Neural progenitor cell (in vitro differentiated cells): ENCODE measurements around the gene CD300LD. TPM values are rescaled to one million over a fixed set of nuclear protein-coding genes. Genes with fewer than 3 reads are reported as not detected.

ENCODE experiments used
- DNase-seq: peaks from one replicate; pipeline ENCODE4 v3.0.0-alpha.2; 2016; ENCODE audit warnings: low spot score
- H2AFZ ChIP-seq: fragments of 200-600 bp; sonication (generic); replicated peaks from 2 replicates; pipeline ENCODE4 v1.6.1; 2016; ENCODE audit warnings: antibody characterized with exemption
- H3F3A ChIP-seq: fragments of 200-600 bp; sonication (generic); 2 replicates; pipeline ENCODE4 v1.6.1; 2016; ENCODE audit warnings: antibody characterized with exemption, low read depth
- H3K27ac ChIP-seq: fragments of 200-600 bp; sonication (generic); 2 replicates; pipeline ENCODE4 v1.5.1; 2016; ENCODE audit warnings: mild to moderate bottlenecking
- H3K27me3 ChIP-seq: fragments of 200-600 bp; sonication (generic); 2 replicates; pipeline ENCODE4 v1.6.1; 2016; ENCODE audit warnings: mild to moderate bottlenecking, moderate library complexity
- H3K36me3 ChIP-seq: fragments of 200-600 bp; sonication (generic); 2 replicates; pipeline ENCODE4 v1.5.1; 2016
- H3K4me1 ChIP-seq: fragments of 200-600 bp; sonication (generic); 2 replicates; pipeline ENCODE4 v1.6.1; 2016; ENCODE audit warnings: mixed run types
- H3K4me2 ChIP-seq: fragments of 200-600 bp; sonication (generic); 2 replicates; pipeline ENCODE4 v1.6.1; 2016
- H3K4me3 ChIP-seq: fragments of 200-600 bp; sonication (generic); 2 replicates; pipeline ENCODE4 v1.5.1; 2016
- H3K79me2 ChIP-seq: fragments of 200-600 bp; sonication (generic); 2 replicates; pipeline ENCODE4 v1.6.1; 2016; ENCODE audit warnings: low read depth
- H3K9ac ChIP-seq: fragments of 200-600 bp; sonication (generic); 2 replicates; pipeline ENCODE4 v1.6.1; 2016
- H3K9me3 ChIP-seq: fragments of 200-600 bp; sonication (generic); 2 replicates; pipeline ENCODE4 v1.5.1; 2016; ENCODE audit warnings: low read depth
- H4K20me1 ChIP-seq: fragments of 200-600 bp; sonication (generic); 2 replicates; pipeline ENCODE4 v1.6.1; 2016; ENCODE audit warnings: low read depth
- H3K27ac Mint-ChIP-seq: 3 replicates; pipeline ENCODE4 v1.8.0; 2021; ENCODE audit warnings: mixed read lengths
- H3K27me3 Mint-ChIP-seq: 2 replicates; pipeline ENCODE4 v1.8.0; 2022; ENCODE audit warnings: low read depth, mild to moderate bottlenecking, inconsistent platforms, moderate library complexity, mixed read lengths; ENCODE audit not compliant: insufficient read depth
- H3K36me3 Mint-ChIP-seq: 3 replicates; pipeline ENCODE4 v1.8.0; 2021; ENCODE audit warnings: mixed read lengths
- H3K4me1 Mint-ChIP-seq: 3 replicates; pipeline ENCODE4 v1.8.0; 2021; ENCODE audit warnings: mixed read lengths
- H3K4me3 Mint-ChIP-seq: 3 replicates; pipeline ENCODE4 v1.8.0; 2021; ENCODE audit warnings: mild to moderate bottlenecking, moderate library complexity, mixed read lengths
- H3K9me3 Mint-ChIP-seq: 3 replicates; pipeline ENCODE4 v1.8.0; 2020; ENCODE audit warnings: mixed read lengths
- EZH2 ChIP-seq: fragments of 200-600 bp; sonication (generic); IDR thresholded peaks from 2 replicates; pipeline ENCODE4 v1.6.1; 2017; ENCODE audit warnings: antibody characterized with exemption, mild to moderate bottlenecking, moderate library complexity
- EZH2phosphoT487 ChIP-seq: fragments of 200-600 bp; sonication (generic); IDR thresholded peaks from 2 replicates; pipeline ENCODE4 v1.6.1; 2017; ENCODE audit warnings: antibody characterized with exemption
- total RNA-seq: library from RNA; depleted of rRNA; stranded (reverse); fragments of >200 nt; gene quantifications from 2 replicates; pipeline ENCODE4 v1.2.3, GENCODE V29; 2015; ENCODE audit warnings: low replicate concordance
- TF ChIP-seq, protein P1 (sequence below): fragments of 200-600 bp; sonication (generic); IDR thresholded peaks from 2 replicates; pipeline ENCODE4 v1.5.1; 2017; ENCODE audit warnings: antibody characterized with exemption, mild to moderate bottlenecking

The CD300LD gene
- total RNA-seq, 1 donor from 2014 or later, result not detected

- no peaks in the 10 kb centered on the region for H4K20me1 ChIP-seq
- H3K79me2 ChIP-seq, result no peaks in the 10 kb centered on the region
- no peak for DNase-seq
- peaks cover 7% of the 10 kb centered on the region for H3K4me1 ChIP-seq
- no peaks in the 10 kb centered on the region for H3K9me3 ChIP-seq
- no peak overlapping the region for H3K4me3 ChIP-seq
- H3K4me3 Mint-ChIP-seq, result no peak overlapping the region
- H3K4me1 Mint-ChIP-seq, result peaks cover 6% of the 10 kb centered on the region
- no peak overlapping the region for H3K27ac ChIP-seq
- H3K27me3 ChIP-seq, result no peaks in the 10 kb centered on the region
- no peak overlapping the region for H3K9ac ChIP-seq
- no peaks in the 10 kb centered on the region for H3F3A ChIP-seq
- TF ChIP-seq EZH2, result no peak
- no peak for TF ChIP-seq EZH2phosphoT487
- TF ChIP-seq, protein P1, sequence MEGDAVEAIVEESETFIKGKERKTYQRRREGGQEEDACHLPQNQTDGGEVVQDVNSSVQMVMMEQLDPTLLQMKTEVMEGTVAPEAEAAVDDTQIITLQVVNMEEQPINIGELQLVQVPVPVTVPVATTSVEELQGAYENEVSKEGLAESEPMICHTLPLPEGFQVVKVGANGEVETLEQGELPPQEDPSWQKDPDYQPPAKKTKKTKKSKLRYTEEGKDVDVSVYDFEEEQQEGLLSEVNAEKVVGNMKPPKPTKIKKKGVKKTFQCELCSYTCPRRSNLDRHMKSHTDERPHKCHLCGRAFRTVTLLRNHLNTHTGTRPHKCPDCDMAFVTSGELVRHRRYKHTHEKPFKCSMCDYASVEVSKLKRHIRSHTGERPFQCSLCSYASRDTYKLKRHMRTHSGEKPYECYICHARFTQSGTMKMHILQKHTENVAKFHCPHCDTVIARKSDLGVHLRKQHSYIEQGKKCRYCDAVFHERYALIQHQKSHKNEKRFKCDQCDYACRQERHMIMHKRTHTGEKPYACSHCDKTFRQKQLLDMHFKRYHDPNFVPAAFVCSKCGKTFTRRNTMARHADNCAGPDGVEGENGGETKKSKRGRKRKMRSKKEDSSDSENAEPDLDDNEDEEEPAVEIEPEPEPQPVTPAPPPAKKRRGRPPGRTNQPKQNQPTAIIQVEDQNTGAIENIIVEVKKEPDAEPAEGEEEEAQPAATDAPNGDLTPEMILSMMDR, result no peak
- peak overlapping the region; percentile 44 for H2AFZ ChIP-seq
- H3K27me3 Mint-ChIP-seq, result peaks cover 23% of the 10 kb centered on the region
- H3K27ac Mint-ChIP-seq, result no peak overlapping the region
- no peaks in the 10 kb centered on the region for H3K36me3 ChIP-seq
- no peaks in the 10 kb centered on the region for H3K9me3 Mint-ChIP-seq
- no peak overlapping the region for H3K4me2 ChIP-seq
- no peaks in the 10 kb centered on the region for H3K36me3 Mint-ChIP-seq
Measured at GRCh38 chr17:74599448-74599939, 7.4 kb upstream of the CD300LD start.

DNA sequence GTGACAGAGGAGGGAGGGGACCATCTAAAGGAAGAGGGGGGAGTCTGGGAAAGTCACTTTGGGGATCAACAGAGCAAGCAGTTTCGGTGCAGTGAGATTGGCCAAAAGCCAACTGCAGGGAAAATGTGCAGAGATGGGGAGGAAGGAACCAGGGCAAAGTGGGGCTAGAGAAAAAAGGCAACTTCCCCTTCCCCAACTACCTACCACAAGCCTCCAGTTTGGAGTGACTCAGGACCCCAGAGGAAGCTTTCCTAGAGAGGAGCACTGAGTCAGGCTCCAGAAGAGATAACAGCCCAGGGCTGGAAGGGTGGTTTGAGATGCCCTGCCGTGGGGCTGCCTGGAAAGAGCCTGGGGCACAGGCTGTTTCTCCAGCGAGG, 6.9 kb upstream of the CD300LD start:
- Mint-ChIP-seq H3K27me3 (peaks cover 23% of the 10 kb centered on the region), H3K36me3 (no peaks in the 10 kb centered on the region), H3K4me1 (peaks cover 6% of the 10 kb centered on the region), H3K9me3 (no peaks in the 10 kb centered on the region), H3K27ac (no peak overlapping the region), H3K4me3 (no peak overlapping the region)
- H3K79me2 ChIP-seq, result no peaks in the 10 kb centered on the region
- H3K9me3 ChIP-seq, result no peaks in the 10 kb centered on the region
- H3K27me3 ChIP-seq, result no peaks in the 10 kb centered on the region
- H3K27ac ChIP-seq, result no peak overlapping the region
- DNase-seq, result no peak
- H3K4me1 ChIP-seq, result peaks cover 7% of the 10 kb centered on the region
- TF ChIP-seq, protein P1, result no peak
- TF ChIP-seq EZH2phosphoT487, result no peak
- TF ChIP-seq EZH2, result no peak
- H3K9ac ChIP-seq, result no peak overlapping the region
- H3F3A ChIP-seq, result no peaks in the 10 kb centered on the region
- no peaks in the 10 kb centered on the region for H3K36me3 ChIP-seq
- H3K4me3 ChIP-seq, result no peak overlapping the region
- H2AFZ ChIP-seq, result peak overlapping the region; percentile 44
- H4K20me1 ChIP-seq, result no peaks in the 10 kb centered on the region
- no peak overlapping the region for H3K4me2 ChIP-seq

DNA sequence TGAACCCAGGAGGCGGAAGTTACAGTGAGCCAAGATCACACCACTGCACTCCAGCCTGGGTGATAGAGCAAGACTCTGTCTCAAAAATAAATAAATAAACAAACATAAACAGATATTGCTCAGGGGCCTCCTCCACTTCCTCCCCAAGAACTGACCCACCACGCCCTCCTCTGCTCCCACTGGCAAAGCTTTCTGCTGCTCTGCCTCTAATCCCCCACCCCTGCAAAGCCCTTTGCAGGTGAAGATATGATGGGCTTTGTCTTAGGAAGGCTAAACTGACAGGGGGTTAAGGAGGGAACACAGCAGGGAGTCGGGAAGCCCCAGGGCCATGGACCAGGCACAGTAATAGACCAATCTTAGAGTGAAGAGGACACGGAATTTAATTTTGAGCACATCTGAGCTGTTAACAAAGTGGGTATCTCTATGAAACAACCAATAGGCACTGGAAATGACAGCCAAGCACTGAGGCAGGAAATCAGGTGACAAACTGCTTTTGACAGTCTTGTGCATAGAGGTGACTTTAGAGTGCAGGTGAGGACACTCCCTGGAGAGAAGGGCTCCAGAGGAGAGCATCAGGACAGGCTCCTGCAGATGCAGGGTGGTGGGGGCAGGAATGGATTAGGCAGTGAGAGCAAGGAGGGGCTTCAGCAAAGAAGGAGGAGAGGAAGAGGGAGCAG, 6.4 kb upstream of the CD300LD start:
- no peak for DNase-seq
- Histone ChIP-seq H3K79me2 (no peaks in the 10 kb centered on the region), H3K4me3 (no peak overlapping the region), H2AFZ (no peak overlapping the region), H3F3A (no peaks in the 10 kb centered on the region), H4K20me1 (no peaks in the 10 kb centered on the region), H3K27me3 (no peaks in the 10 kb centered on the region), H3K4me2 (no peak overlapping the region), H3K9ac (no peak overlapping the region), H3K4me1 (peaks cover 7% of the 10 kb centered on the region), H3K27ac (no peak overlapping the region), H3K36me3 (no peaks in the 10 kb centered on the region), H3K9me3 (no peaks in the 10 kb centered on the region)
- H3K36me3 Mint-ChIP-seq, result no peaks in the 10 kb centered on the region
- H3K9me3 Mint-ChIP-seq, result no peaks in the 10 kb centered on the region
- TF ChIP-seq EZH2phosphoT487 (no peak), EZH2 (no peak)
- H3K27ac Mint-ChIP-seq, result no peak overlapping the region
- H3K4me3 Mint-ChIP-seq, result no peak overlapping the region
- H3K4me1 Mint-ChIP-seq, result peaks cover 6% of the 10 kb centered on the region
- H3K27me3 Mint-ChIP-seq, result peaks cover 23% of the 10 kb centered on the region

GRCh38 chr17:74597069-74597790, 5.1 kb upstream of the CD300LD start:
- H3K4me3 Mint-ChIP-seq, result no peak overlapping the region
- no peaks in the 10 kb centered on the region for H3K36me3 ChIP-seq
- H3K36me3 Mint-ChIP-seq, result no peaks in the 10 kb centered on the region
- no peak overlapping the region for H3K4me3 ChIP-seq
- no peak for DNase-seq
- H3K4me2 ChIP-seq, result no peak overlapping the region
- no peaks in the 10 kb centered on the region for H3K9me3 Mint-ChIP-seq
- no peaks in the 10 kb centered on the region for H4K20me1 ChIP-seq
- H3F3A ChIP-seq, result no peaks in the 10 kb centered on the region
- H3K27me3 Mint-ChIP-seq, result peaks cover 23% of the 10 kb centered on the region
- no peak overlapping the region for H3K27ac Mint-ChIP-seq
- H3K9ac ChIP-seq, result no peak overlapping the region
- peaks cover under 1% of the 10 kb centered on the region for H3K4me1 Mint-ChIP-seq
- peaks cover 4% of the 10 kb centered on the region for H3K27me3 ChIP-seq
- no peak overlapping the region for H2AFZ ChIP-seq
- no peaks in the 10 kb centered on the region for H3K79me2 ChIP-seq
- peaks cover 7% of the 10 kb centered on the region for H3K4me1 ChIP-seq
- H3K9me3 ChIP-seq, result no peaks in the 10 kb centered on the region
- no peak overlapping the region for H3K27ac ChIP-seq
- TF ChIP-seq, protein P1, result no peak
- no peak for TF ChIP-seq EZH2
- no peak for TF ChIP-seq EZH2phosphoT487
